ENCODE measurements around the gene ARAP1.

ARAP1 gene

DNA sequence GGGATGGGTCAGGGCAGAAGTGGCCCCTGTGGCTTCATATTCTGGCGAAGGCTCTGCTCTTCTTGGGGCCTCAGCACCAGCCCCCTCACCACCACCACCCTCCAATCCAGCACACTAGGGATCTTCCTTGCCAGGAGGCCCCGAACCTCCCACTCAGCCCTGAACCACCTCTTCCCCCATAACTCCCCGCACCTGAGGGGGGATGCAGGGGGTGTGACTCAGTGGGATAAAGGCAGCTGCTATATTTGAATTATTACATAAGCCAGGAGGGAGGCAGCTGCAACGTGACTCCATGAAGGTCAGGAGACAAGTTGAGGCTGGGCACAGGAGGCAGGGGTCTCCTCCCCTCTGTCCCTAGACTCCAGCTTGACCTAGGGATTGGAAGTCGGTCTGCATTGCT is 72.3 kb downstream of the ARAP1 start:
- no peak for DNase-seq

DNA sequence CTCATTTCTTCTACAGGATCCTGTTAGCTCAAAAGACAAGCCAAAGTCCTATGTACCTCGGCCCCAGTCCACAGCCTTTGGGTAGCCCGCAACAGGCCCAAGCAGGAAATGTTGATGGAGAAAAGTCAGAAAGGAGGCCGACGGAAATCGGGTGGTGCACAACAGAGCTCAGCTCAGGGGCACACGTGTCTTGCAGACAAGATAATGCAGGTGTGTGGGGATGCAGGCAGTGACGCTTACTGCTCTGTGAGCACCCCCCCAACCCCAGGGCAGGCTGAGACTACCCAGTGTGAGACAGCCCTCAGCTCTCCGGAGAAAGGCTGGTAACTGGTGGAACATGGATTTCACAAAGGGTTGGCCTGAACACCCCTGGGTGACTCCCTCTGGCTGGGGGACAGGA is 73.7 kb downstream of the ARAP1 start:
- DNase-seq: no peak

GRCh38 chr11:72676861-72677341 is 75.3 kb downstream of the ARAP1 start:
- DNase-seq: peak; percentile 58

DNA sequence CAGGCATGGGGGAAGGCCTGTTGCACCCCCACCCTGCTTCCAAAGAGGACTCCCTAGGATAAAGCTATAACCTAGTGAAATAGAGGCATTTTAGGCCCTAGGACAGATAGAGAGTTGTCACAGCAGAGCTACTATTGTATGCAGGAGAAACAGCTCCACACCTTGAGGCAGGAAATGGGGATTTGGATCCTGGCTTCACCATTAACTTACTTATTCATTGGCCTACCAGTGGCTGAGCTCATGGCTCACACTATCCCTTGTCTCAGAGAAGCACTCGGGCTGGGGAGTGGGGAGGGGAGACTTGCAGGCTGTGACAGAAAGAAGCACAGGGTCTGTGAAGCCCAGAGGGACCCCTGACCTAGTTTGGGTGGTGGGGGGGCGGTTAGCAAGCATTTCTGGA is 77.0 kb downstream of the ARAP1 start:
- DNase-seq: no peak

- no peak for DNase-seq
These were observed 78.0 kb downstream of the ARAP1 start, which contains the start of gene PDE2A for GRCh38 chr11:72673943-72674828. Gene PDE2A (minus strand): TSS chr11:72674422. CDS start chr11:72674207, 215 bp downstream.

- no peak for DNase-seq
These were observed 78.8 kb downstream of the ARAP1 start for GRCh38 chr11:72673284-72673942.

- no peak for DNase-seq
These were observed 79.5 kb downstream of the ARAP1 start for GRCh38 chr11:72672597-72673238.

- DNase-seq: no peak
These were observed 80.8 kb downstream of the ARAP1 start for GRCh38 chr11:72671152-72672099.

DNA sequence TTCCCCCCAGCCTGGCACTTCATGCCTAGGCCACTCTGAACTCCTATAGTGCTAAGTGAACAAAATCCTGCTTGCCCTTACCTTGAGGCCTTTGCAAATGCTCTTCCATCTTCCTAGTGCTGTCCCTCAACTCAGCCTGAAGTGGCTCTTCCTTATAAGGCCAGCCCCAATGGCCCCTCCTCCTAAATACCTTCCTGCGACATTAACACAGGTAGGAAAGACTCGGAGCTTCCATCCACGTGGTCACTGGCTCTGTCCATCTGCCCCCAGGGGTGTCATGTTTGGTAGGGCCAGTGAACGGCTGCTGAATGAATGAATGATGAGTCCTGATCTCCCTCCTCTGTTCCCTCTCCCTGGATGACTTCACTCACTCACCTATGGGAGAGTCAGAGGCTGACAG is 82.2 kb downstream of the ARAP1 start:
- DNase-seq: no peak

- no peak for DNase-seq
These were observed 82.7 kb downstream of the ARAP1 start for GRCh38 chr11:72669527-72669926.

GRCh38 chr11:72668629-72669347 is 83.4 kb downstream of the ARAP1 start:
- no peak for DNase-seq

GRCh38 chr11:72665911-72666472 is 86.2 kb downstream of the ARAP1 start:
- DNase-seq: no peak

- no peak for DNase-seq
These were observed 90.2 kb downstream of the ARAP1 start for GRCh38 chr11:72662036-72662435.

GRCh38 chr11:72661486-72661885 is 90.7 kb downstream of the ARAP1 start:
- no peak for DNase-seq

- DNase-seq: no peak
These were observed 93.1 kb downstream of the ARAP1 start for GRCh38 chr11:72658989-72659640.

DNA sequence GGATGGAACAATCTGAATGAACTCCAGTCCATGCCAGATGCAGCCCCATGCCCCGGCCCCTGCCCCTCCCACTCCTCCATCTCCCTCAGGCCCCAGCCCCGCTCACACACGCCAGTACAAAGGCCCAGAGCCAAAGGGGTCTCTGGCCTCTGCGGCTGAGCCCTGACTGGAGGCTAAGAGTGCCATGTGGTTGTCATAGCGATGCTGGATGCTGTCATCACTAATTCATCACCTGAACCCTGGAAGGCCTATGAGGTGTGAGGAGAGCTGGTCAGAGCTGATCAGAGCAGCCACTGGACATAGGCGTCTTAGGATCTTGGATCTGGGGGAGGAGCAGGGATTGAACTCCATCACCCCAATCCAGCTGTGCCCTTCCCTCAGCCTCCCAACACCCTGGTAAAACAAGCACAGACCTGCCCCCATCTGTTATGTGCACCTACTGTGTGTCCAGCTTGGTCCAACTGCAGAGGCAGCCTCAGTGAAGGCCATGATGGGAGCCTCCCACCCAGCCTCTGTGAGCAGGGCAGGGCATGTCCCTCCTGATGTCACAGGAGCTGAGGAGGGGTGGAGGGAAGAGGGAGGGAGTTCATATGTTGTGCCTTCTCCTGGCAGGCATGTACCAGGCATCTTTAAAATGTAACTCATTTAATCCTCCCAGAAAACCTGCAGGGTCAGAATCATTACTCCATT is 94.7 kb downstream of the ARAP1 start:
- no peak for DNase-seq

DNA sequence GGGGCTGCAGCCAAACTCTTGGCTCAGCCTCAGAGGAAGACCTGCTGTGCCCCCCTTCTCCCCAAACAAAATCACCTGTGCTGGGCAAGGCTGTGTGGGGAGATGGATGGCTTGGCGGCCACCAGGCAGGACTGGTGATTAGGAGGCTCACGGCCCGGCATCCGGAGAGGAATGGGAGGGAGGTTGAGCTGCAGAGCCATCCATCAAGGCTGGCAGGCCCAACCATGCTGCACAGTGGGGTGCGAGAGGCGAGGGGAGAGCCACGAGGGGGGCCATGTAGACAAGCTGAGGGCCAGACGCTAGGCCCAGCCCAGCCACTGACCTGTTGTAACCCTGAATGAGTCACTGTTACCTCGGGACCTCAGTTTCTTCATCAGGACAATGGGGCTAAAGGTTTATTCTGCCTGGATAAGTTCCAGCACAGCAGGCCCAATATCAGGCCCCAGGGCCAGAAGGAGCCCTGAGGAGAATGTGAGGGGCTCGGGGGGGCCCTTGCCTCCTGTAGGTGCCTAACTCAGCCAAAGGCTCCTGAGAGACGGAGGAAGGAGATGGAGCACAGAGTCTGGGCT is 96.2 kb downstream of the ARAP1 start:
- DNase-seq: no peak

DNA sequence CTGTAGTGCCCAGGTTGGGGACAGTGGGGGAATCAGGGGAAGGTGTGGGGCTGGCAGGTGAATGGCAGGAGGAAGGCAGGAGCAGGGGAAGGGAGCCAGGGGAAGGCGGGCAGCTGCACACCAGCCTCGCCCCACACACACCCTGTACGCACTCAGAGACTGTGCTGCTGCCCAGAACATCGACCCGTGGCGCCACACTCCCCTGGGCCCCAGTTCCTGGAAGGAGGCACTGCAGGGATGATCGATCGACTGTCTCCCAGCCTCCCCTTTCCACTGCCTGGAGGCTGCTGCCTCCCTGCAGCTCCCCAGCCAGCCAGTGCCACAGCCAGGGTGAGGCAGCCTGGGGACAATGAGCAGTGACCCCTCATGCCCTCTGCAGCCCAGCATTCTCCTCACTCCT is 97.2 kb downstream of the ARAP1 start:
- no peak for DNase-seq

- DNase-seq: no peak
These were observed 98.6 kb downstream of the ARAP1 start for GRCh38 chr11:72653649-72654048.

Measured in activated gamma-delta T cell treated with Interleukin-2 at 50 U/mL for 16 hours (primary cell).